A673 (cell line): ENCODE data around the gene ZNF223.

Experiments used
- CTCF ChIP-seq: fragments of 300-800, 200-600 bp; sonication (generic); conservative IDR thresholded peaks from 2 replicates; pipeline ENCODE4 v1.5.1; 2017; ENCODE audit warnings: low read depth, mild to moderate bottlenecking, antibody characterized with exemption, low read length, moderate library complexity, mixed read lengths
- EZH2 ChIP-seq: fragments of 200-600 bp; sonication (generic); IDR thresholded peaks from 2 replicates; pipeline ENCODE4 v1.6.1; 2017; ENCODE audit warnings: borderline replicate concordance, low read depth, mild to moderate bottlenecking, mixed read lengths, antibody characterized with exemption, low read length; ENCODE audit not compliant: poor library complexity, severe bottlenecking

- TF ChIP-seq CTCF (no peak), EZH2 (no peak)
These were observed 45.9 kb upstream of the ZNF223 start for GRCh38 chr19:44005973-44006372.
